ENCODE measurements around the gene ASCC3. TPM values are rescaled to one million over a fixed set of nuclear protein-coding genes. Genes with fewer than 3 reads are reported as not detected.

ASCC3 gene
- total and polyA plus RNA-seq, 2 donors (not counting 1 experiment from before 2014, with no cell fraction given): 9.0 to 42.3 TPM

DNA sequence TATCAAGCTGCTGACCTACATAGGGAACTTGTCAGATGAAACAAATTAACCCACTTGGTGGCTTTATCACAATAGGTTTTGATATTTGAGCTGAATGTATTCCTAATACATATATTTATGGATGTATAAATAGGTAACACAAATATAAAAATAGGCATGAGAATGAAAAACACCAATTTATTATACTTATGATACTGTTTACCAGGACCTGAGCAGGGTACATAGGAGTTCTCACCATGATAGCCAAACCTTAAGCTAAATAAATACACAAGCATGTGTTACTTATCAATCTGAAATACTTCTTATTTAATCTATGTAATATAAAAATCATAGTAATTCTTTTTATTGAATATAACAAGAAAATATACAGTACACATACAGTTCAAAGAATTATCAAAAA lies 25.0 kb downstream of the ASCC3 start:
- Mint-ChIP-seq H3K4me3 (no peak overlapping the region), H3K27me3 (no peaks in the 10 kb centered on the region), H3K27ac (no peak overlapping the region), H3K9me3 (ENCODE audit: insufficient read depth) (peaks cover 2% of the 10 kb centered on the region), H3K4me1 (no peaks in the 10 kb centered on the region)
- intact Hi-C loops (cut with micrococcal nuclease): no loop called here
- Histone ChIP-seq H3K4me2 (replicated peaks; ENCODE audit: low read depth, low read length, poor library complexity, severe bottlenecking) (no peak overlapping the region), H3K79me2 (ENCODE audit: control insufficient read depth, insufficient read depth, low read length) (no peaks in the 10 kb centered on the region), H3K36me3 (replicated peaks in 1 of 2; ENCODE audit: control extremely low read depth in 1 of 2, control insufficient read depth in 1 of 2, extremely low read depth in 1 of 2, insufficient read depth in 2 of 2, low read length in 1 of 2) (peaks cover 5 to 9% of the 10 kb centered on the region in 2 experiments), H4K20me1 (ENCODE audit: control insufficient read depth, insufficient read depth, low read length, poor library complexity, severe bottlenecking) (no peaks in the 10 kb centered on the region), H3K27me3 (replicated peaks in 1 of 4; ENCODE audit: control extremely low read depth in 1 of 4, control insufficient read depth in 3 of 4, insufficient read depth in 4 of 4, low read length in 3 of 4) (no peaks in the 10 kb centered on the region), H3K9me3 (ENCODE audit: control extremely low read depth in 1 of 3, control insufficient read depth in 2 of 3, insufficient read depth in 1 of 3, low read length in 2 of 3) (peaks cover 0 to 4% (median 2%) of the 10 kb centered on the region in 3 donors), H3K4me3 (ENCODE audit: control extremely low read depth in 1 of 5, extremely low read depth in 1 of 5, insufficient read depth in 1 of 5, low read depth in 2 of 5, low read length in 4 of 5) (no peak overlapping the region), H3K27ac (ENCODE audit: low read length in 2 of 2) (no peak overlapping the region), H2AFZ (ENCODE audit: insufficient read depth, low read depth, low read length, poor library complexity, severe bottlenecking) (no peak overlapping the region), H3K9ac (ENCODE audit: low read length) (no peak overlapping the region), H3K4me1 (ENCODE audit: control insufficient read depth in 2 of 2, insufficient read depth in 2 of 2, low read length in 2 of 2) (no peaks in the 10 kb centered on the region)
- ATAC-seq (ENCODE audit: low read depth) (no peak), DNase-seq (no peak)
- no peak for TF ChIP-seq EZH2 (IDR thresholded peaks at IDR 0.05; ENCODE audit: borderline replicate concordance, insufficient read depth, low read depth, low read length, poor library complexity, severe bottlenecking)
- TF ChIP-seq, protein P1, sequence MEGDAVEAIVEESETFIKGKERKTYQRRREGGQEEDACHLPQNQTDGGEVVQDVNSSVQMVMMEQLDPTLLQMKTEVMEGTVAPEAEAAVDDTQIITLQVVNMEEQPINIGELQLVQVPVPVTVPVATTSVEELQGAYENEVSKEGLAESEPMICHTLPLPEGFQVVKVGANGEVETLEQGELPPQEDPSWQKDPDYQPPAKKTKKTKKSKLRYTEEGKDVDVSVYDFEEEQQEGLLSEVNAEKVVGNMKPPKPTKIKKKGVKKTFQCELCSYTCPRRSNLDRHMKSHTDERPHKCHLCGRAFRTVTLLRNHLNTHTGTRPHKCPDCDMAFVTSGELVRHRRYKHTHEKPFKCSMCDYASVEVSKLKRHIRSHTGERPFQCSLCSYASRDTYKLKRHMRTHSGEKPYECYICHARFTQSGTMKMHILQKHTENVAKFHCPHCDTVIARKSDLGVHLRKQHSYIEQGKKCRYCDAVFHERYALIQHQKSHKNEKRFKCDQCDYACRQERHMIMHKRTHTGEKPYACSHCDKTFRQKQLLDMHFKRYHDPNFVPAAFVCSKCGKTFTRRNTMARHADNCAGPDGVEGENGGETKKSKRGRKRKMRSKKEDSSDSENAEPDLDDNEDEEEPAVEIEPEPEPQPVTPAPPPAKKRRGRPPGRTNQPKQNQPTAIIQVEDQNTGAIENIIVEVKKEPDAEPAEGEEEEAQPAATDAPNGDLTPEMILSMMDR (IDR thresholded peaks at IDR 0.05): no peak
- CTCF ChIA-PET: no interaction called here
- POLR2A ChIA-PET: no interaction called here

- no peak overlapping the region for H2AFZ ChIP-seq (ENCODE audit: insufficient read depth, low read depth, low read length, poor library complexity, severe bottlenecking)
- no peak overlapping the region for H3K4me3 ChIP-seq (ENCODE audit: control extremely low read depth in 1 of 5, extremely low read depth in 1 of 5, insufficient read depth in 1 of 5, low read depth in 2 of 5, low read length in 4 of 5)
- H3K4me1 ChIP-seq (ENCODE audit: control insufficient read depth in 2 of 2, insufficient read depth in 2 of 2, low read length in 2 of 2): no peaks in the 10 kb centered on the region
- Mint-ChIP-seq H3K4me1 (no peaks in the 10 kb centered on the region), H3K4me3 (no peak overlapping the region), H3K27me3 (no peaks in the 10 kb centered on the region), H3K9me3 (ENCODE audit: insufficient read depth) (peaks cover 2% of the 10 kb centered on the region), H3K27ac (no peak overlapping the region)
- no peak for DNase-seq
- TF ChIP-seq, protein P1 (IDR thresholded peaks at IDR 0.05): no peak
- TF ChIP-seq EZH2 (IDR thresholded peaks at IDR 0.05; ENCODE audit: borderline replicate concordance, insufficient read depth, low read depth, low read length, poor library complexity, severe bottlenecking): no peak
- H3K27ac ChIP-seq (ENCODE audit: low read length in 2 of 2): no peak overlapping the region
- H3K36me3 ChIP-seq (replicated peaks in 1 of 2; ENCODE audit: control extremely low read depth in 1 of 2, control insufficient read depth in 1 of 2, extremely low read depth in 1 of 2, insufficient read depth in 2 of 2, low read length in 1 of 2): peaks cover 0 to 9% of the 10 kb centered on the region in 2 experiments
- WGBS (ENCODE audit: insufficient coverage): 98% methylated on average over 10 of the region's 12 CpGs
- H3K9ac ChIP-seq (ENCODE audit: low read length): no peak overlapping the region
- H3K27me3 ChIP-seq (replicated peaks in 1 of 4; ENCODE audit: control extremely low read depth in 1 of 4, control insufficient read depth in 3 of 4, insufficient read depth in 4 of 4, low read length in 3 of 4): no peaks in the 10 kb centered on the region
- ChIA-PET POLR2A (no interaction called here), CTCF (no interaction called here)
- H3K9me3 ChIP-seq (ENCODE audit: control extremely low read depth in 1 of 3, control insufficient read depth in 2 of 3, insufficient read depth in 1 of 3, low read length in 2 of 3): peaks cover 0 to 2% (median under 1%) of the 10 kb centered on the region in 3 donors
- no peak overlapping the region for H3K4me2 ChIP-seq (replicated peaks; ENCODE audit: low read depth, low read length, poor library complexity, severe bottlenecking)
- no peaks in the 10 kb centered on the region for H4K20me1 ChIP-seq (ENCODE audit: control insufficient read depth, insufficient read depth, low read length, poor library complexity, severe bottlenecking)
- intact Hi-C loops (cut with micrococcal nuclease): no loop called here
- no peak for ATAC-seq (ENCODE audit: low read depth)
- peaks cover 4% of the 10 kb centered on the region for H3K79me2 ChIP-seq (ENCODE audit: control insufficient read depth, insufficient read depth, low read length)
Observed at GRCh38 chr6:100851819-100852218, 29.3 kb downstream of the ASCC3 start.
